Measurements from ENCODE around the gene INTS1. TPM values are rescaled to one million over a fixed set of nuclear protein-coding genes. Genes with fewer than 3 reads are reported as not detected.

The INTS1 gene
- polyA plus RNA-seq, 3 donors = 53.1 to 56.4 (median 54.7) TPM

- DNase-seq (ENCODE audit: low read depth in 3 of 3, low spot score in 2 of 3) = no peak
Measured at GRCh38 chr7:1421946-1422345, 82.2 kb downstream of the INTS1 start.

GRCh38 chr7:1421020-1421790 lies 83.0 kb downstream of the INTS1 start:
- DNase-seq (ENCODE audit: low read depth in 3 of 3, low spot score in 2 of 3) = no peak

Other genes starting within 250 kb of the INTS1 start
- 1 to 10 TPM; 5.4 to 6.6 (median 5.8) TPM for gene MICALL2, start 44.9 kb downstream of the INTS1 start, polyA plus RNA-seq (ENCODE audit: insufficient read length in 3 of 3)
- gene MAFK, start 26.3 kb upstream of the INTS1 start, polyA plus RNA-seq (ENCODE audit: insufficient read length in 3 of 3) = 1 to 10 TPM; 6.0 to 7.2 (median 6.4) TPM
- 1 to 10 TPM; 3.6 to 5.6 (median 4.7) TPM for gene TMEM184A, start 51.8 kb upstream of the INTS1 start, polyA plus RNA-seq (ENCODE audit: insufficient read length in 3 of 3)
- 10 to 100 TPM; 33.3 to 37.6 (median 37.2) TPM for gene PSMG3, start 65.6 kb upstream of the INTS1 start, polyA plus RNA-seq (ENCODE audit: insufficient read length in 3 of 3)
- 10 to 100 TPM; 10.6 to 12.3 (median 11.8) TPM for gene ELFN1, start 165.9 kb upstream of the INTS1 start, polyA plus RNA-seq (ENCODE audit: insufficient read length in 3 of 3)

All from right renal cortex interstitium (tissue), 3 donors.